NCI-H146 treated with DMSO at 0.1 percent for 48 hours (cell line): ENCODE data around the gene TMCC1.
A peak's percentile ranks its signal among the peaks of the same experiment; 100 is the strongest.
"Not testable (repeated sequence)": the region's sequence is repeated elsewhere in the genome, so short reads cannot be mapped to it uniquely, and the experiment has no call there.

ENCODE experiments used
- DNase-seq: peaks from one replicate; lab custom pipeline; 2025; ENCODE audit not compliant: unreplicated experiment; lab: John Stamatoyannopoulos, UW

Gene TMCC1

GRCh38 chr3:129734449-129734848 lies 159.1 kb downstream of the TMCC1 start:
- DNase-seq, result no peak

GRCh38 chr3:129732200-129732876 lies 161.2 kb downstream of the TMCC1 start:
- peak; percentile 30 for DNase-seq

- no peak for DNase-seq
These were observed 165.8 kb downstream of the TMCC1 start for GRCh38 chr3:129727707-129728106.

GRCh38 chr3:129723558-129724324 lies 169.8 kb downstream of the TMCC1 start:
- no peak for DNase-seq

- DNase-seq, result no peak
These were observed 171.0 kb downstream of the TMCC1 start for GRCh38 chr3:129722527-129722926.

GRCh38 chr3:129718201-129718600 lies 175.3 kb downstream of the TMCC1 start:
- DNase-seq, result no peak

- no peak for DNase-seq
These were observed 177.7 kb downstream of the TMCC1 start for GRCh38 chr3:129715854-129716253.

GRCh38 chr3:129708328-129708861 lies 185.1 kb downstream of the TMCC1 start:
- DNase-seq, result no peak

- DNase-seq, result no peak
These were observed 188.2 kb downstream of the TMCC1 start for GRCh38 chr3:129705274-129705673.

GRCh38 chr3:129703913-129704312 lies 189.6 kb downstream of the TMCC1 start:
- no peak for DNase-seq

- no peak for DNase-seq
These were observed 190.4 kb downstream of the TMCC1 start for GRCh38 chr3:129702934-129703712.

GRCh38 chr3:129701161-129701560 lies 192.3 kb downstream of the TMCC1 start:
- DNase-seq, result peak; percentile 21

GRCh38 chr3:129699612-129700011 lies 193.9 kb downstream of the TMCC1 start:
- no peak for DNase-seq

GRCh38 chr3:129699199-129699598 lies 194.3 kb downstream of the TMCC1 start:
- no peak for DNase-seq

GRCh38 chr3:129697229-129697969 lies 196.1 kb downstream of the TMCC1 start:
- no peak for DNase-seq

- DNase-seq, result not testable (repeated sequence)
These were observed 197.1 kb downstream of the TMCC1 start for GRCh38 chr3:129696430-129696829.

GRCh38 chr3:129695230-129695629 lies 198.3 kb downstream of the TMCC1 start:
- DNase-seq, result no peak

- DNase-seq, result no peak
These were observed 199.3 kb downstream of the TMCC1 start for GRCh38 chr3:129694228-129694627.

- no peak for DNase-seq
These were observed 200.8 kb downstream of the TMCC1 start for GRCh38 chr3:129692743-129693142.

GRCh38 chr3:129690963-129691362 lies 202.5 kb downstream of the TMCC1 start:
- DNase-seq, result no peak

- DNase-seq, result peak; percentile 79
These were observed 203.1 kb downstream of the TMCC1 start for GRCh38 chr3:129690406-129690805.
